ENCODE results near the gene ANKS1B. TPM values are rescaled to one million over a fixed set of nuclear protein-coding genes. Genes with fewer than 3 reads are reported as not detected.
A peak's percentile ranks its signal among the peaks of the same experiment; 100 is the strongest.

ANKS1B gene
- total RNA-seq, 4 donors from 2014 or later = 0.88 to 10.7 (median 4.4) TPM

- no peaks in the 10 kb centered on the region for H3K4me1 ChIP-seq
- DNase-seq = no peak
- H3K27me3 ChIP-seq = no peaks in the 10 kb centered on the region
- no peaks in the 10 kb centered on the region for H3K9me3 ChIP-seq
- H3K36me3 ChIP-seq = no peaks in the 10 kb centered on the region
- TF ChIP-seq, protein P1, sequence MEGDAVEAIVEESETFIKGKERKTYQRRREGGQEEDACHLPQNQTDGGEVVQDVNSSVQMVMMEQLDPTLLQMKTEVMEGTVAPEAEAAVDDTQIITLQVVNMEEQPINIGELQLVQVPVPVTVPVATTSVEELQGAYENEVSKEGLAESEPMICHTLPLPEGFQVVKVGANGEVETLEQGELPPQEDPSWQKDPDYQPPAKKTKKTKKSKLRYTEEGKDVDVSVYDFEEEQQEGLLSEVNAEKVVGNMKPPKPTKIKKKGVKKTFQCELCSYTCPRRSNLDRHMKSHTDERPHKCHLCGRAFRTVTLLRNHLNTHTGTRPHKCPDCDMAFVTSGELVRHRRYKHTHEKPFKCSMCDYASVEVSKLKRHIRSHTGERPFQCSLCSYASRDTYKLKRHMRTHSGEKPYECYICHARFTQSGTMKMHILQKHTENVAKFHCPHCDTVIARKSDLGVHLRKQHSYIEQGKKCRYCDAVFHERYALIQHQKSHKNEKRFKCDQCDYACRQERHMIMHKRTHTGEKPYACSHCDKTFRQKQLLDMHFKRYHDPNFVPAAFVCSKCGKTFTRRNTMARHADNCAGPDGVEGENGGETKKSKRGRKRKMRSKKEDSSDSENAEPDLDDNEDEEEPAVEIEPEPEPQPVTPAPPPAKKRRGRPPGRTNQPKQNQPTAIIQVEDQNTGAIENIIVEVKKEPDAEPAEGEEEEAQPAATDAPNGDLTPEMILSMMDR (IDR thresholded peaks at IDR 0.05) = peak in 1 of 6 experiments; percentile 2
- TF ChIP-seq POLR2A (IDR thresholded peaks at IDR 0.05) = no peak
- no peak overlapping the region for H3K27ac ChIP-seq
- H3K4me3 ChIP-seq = no peak overlapping the region
These were observed 1045.4 kb downstream of the ANKS1B start for GRCh38 chr12:98939350-98939749.

DNA sequence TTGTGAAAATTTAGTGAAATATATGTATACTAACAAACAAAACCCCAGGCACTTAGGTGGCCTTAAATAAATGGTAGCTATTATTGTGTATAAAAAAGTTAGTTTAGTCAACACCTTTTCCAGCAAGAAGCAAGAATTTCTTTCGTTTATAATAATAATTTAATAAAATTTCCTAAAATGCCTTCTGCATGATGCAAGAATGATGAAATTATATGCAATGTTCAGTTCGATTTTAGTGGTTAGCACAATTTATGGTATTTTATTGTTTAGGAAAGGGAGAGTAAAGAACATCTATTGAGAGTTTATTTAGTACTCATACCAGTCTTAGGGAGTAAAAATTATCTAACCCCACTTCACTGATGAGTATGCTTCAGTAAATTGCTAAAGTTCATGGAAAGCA lies 1048.9 kb downstream of the ANKS1B start:
- Histone ChIP-seq H3K4me1 (no peaks in the 10 kb centered on the region), H3K27ac (no peak overlapping the region), H3K4me3 (no peak overlapping the region), H3K27me3 (no peaks in the 10 kb centered on the region), H3K9me3 (no peaks in the 10 kb centered on the region), H3K36me3 (no peaks in the 10 kb centered on the region)
- TF ChIP-seq POLR2A (IDR thresholded peaks at IDR 0.05) = no peak
- TF ChIP-seq, protein P1 (IDR thresholded peaks at IDR 0.05) = no peak
- no peak for DNase-seq

DNA sequence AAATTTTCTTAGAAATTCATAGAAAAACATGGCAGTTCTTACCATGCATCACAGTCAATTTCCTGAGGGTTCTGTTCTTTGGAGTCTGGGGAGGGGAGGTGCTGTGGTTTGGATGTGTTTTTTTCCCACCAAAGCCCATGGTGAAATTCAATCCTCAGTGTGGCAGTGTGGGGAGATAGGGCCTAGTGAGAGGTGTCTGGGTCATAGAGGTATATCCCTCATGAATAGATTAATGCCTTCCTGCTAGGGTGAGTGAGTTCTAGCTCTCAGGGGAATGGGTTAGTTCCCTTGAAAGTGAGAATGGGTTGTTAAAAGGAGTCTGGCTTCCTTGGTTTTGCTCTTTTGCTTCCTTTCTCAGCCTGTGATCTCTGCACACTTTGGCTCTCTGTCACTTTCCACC lies 1061.9 kb downstream of the ANKS1B start:
- H3K27ac ChIP-seq = no peak overlapping the region
- no peak for DNase-seq
- H3K36me3 ChIP-seq = no peaks in the 10 kb centered on the region
- TF ChIP-seq, protein P1 (IDR thresholded peaks at IDR 0.05) = no peak
- no peak for TF ChIP-seq POLR2A (IDR thresholded peaks at IDR 0.05)
- H3K27me3 ChIP-seq = no peaks in the 10 kb centered on the region
- H3K9me3 ChIP-seq = no peaks in the 10 kb centered on the region
- no peak overlapping the region for H3K4me3 ChIP-seq
- no peaks in the 10 kb centered on the region for H3K4me1 ChIP-seq

DNA sequence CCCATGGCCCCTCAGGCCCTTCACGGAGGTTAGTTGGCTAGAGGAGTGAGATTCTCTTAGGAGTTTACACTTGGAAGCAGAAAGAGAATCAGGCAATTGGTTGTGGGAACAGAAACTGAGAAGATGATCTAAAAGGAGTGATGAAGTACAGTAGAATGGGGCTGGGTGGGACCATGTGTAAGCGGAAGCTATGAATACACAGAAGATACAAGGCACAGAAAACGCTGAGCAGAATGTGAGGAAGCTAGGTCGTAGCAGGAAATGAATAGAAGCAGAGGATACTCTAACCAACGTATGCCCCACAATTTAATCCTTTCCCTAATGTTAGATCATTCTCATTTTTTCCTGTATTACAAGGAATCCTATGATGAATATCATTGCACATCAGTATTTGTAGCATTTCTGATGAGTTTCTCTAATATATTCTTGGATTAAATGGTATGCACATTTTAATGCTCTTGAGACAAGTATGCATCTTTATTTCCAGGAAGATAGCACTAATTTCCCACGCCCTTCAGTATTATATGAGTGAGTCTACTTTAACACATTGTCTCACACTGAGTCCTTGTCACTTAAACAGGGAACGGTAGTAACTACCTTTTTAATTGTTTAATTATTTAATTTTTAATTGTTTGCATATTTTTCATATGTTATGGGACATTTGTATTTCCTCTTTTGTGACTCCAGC lies 1066.4 kb downstream of the ANKS1B start:
- TF ChIP-seq, protein P1 (IDR thresholded peaks at IDR 0.05) = no peak
- no peak for TF ChIP-seq POLR2A (IDR thresholded peaks at IDR 0.05)
- no peak for DNase-seq
- no peaks in the 10 kb centered on the region for H3K9me3 ChIP-seq

DNA sequence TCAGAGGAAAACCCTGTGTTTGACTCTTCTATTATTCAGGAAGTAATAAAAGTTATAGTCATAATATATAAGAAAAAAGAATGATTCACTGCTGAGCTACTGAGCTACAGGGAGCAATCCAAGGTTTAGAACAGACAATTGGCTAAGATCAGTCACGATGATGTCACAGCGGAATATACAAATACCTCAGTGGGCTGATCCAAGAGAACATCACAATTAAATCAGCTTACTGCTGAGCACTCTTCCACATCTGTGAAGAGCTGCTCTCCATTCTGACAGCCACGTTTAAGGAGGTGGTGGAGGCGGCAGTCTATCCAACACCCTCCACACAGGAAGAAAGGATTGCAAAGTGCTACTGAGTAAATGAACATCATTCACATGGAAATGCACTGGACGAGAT lies 1068.6 kb downstream of the ANKS1B start:
- no peaks in the 10 kb centered on the region for H3K27me3 ChIP-seq
- no peaks in the 10 kb centered on the region for H3K9me3 ChIP-seq
- TF ChIP-seq, protein P1 (IDR thresholded peaks at IDR 0.05) = no peak
- no peak for TF ChIP-seq POLR2A (IDR thresholded peaks at IDR 0.05)
- no peak overlapping the region for H3K27ac ChIP-seq
- no peak for DNase-seq
- no peaks in the 10 kb centered on the region for H3K4me1 ChIP-seq
- H3K4me3 ChIP-seq = no peak overlapping the region
- no peaks in the 10 kb centered on the region for H3K36me3 ChIP-seq

More for the DNA sequence above, 1066.4 kb downstream of the ANKS1B start:
- H3K4me3 ChIP-seq = no peak overlapping the region
- no peaks in the 10 kb centered on the region for H3K36me3 ChIP-seq
- no peaks in the 10 kb centered on the region for H3K27me3 ChIP-seq
- H3K4me1 ChIP-seq = no peaks in the 10 kb centered on the region
- H3K27ac ChIP-seq = no peak overlapping the region

Measured in Peyer's patch (tissue), 4 donors.